GM12873 (cell line): Measurements from ENCODE around the gene CACNA1E.

Experiments
- TF ChIP-seq, protein P1 (sequence below): IDR thresholded peaks from 2 replicates; pipeline ENCODE4 v1.5.1; 2012; ENCODE audit warnings: low read depth, mild to moderate bottlenecking, moderate library complexity, low read length, control low read depth; ENCODE audit not compliant: insufficient read depth; ENCODE audit errors: missing control alignments

The CACNA1E gene

DNA sequence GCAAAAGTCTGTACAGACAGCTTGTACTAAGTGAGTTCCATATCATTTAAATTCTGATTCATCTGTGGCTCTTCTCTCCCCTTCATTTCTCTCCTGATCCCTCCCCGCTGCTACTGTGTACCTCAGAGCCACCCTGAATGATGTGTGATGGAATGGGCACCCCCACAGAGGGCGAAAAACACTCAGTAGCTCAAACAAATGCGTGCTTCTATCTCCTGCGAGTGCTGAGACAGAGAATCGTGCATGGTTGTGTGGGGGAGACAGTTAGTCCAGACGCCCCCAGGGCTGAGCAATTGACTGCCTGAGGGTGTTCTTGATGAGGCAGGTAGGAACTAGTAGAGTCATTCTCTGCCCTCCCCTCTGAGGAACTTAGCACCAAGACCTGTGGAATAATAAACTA is 308.4 kb downstream of the CACNA1E start:
- TF ChIP-seq, protein P1, sequence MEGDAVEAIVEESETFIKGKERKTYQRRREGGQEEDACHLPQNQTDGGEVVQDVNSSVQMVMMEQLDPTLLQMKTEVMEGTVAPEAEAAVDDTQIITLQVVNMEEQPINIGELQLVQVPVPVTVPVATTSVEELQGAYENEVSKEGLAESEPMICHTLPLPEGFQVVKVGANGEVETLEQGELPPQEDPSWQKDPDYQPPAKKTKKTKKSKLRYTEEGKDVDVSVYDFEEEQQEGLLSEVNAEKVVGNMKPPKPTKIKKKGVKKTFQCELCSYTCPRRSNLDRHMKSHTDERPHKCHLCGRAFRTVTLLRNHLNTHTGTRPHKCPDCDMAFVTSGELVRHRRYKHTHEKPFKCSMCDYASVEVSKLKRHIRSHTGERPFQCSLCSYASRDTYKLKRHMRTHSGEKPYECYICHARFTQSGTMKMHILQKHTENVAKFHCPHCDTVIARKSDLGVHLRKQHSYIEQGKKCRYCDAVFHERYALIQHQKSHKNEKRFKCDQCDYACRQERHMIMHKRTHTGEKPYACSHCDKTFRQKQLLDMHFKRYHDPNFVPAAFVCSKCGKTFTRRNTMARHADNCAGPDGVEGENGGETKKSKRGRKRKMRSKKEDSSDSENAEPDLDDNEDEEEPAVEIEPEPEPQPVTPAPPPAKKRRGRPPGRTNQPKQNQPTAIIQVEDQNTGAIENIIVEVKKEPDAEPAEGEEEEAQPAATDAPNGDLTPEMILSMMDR = no peak

DNA sequence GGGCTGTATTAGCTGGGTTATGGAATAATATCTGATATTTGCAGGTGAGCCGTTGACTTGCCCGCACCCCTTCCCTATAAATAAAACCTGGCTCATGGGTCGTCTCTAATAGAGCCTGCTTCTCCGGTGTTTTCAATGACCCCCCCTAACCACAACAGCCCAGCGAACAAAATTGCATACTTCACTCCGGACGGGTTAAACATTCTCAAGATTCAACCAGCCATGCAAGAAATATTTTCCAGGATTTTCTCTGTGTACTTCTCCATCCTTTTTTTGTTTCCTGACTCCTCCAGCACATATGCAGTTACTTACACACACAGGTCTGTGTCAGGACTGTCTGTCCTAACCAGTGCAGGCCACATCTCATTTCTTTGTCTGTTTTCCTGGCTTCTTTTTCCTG is 310.5 kb downstream of the CACNA1E start:
- TF ChIP-seq, protein P1 = no peak

DNA sequence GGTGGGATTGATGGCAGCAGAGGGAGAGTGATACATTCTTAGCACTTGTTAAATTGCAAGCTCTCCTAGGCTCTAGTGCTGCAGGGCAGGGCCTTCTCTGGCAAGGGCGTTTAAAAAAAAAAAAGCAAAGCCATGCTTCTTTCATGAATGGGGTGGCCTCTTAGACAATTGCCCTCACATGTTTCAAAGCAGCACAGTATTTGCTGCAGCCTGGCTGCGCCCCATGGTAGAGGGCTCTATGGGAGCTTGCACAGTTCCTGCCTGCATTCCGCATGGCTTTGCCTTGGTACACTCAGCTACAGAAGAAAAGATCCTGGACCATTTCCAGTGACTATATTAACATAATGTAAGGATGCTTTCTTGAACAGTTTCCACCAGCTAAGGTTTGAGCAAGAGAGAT is 311.0 kb downstream of the CACNA1E start:
- TF ChIP-seq, protein P1 = no peak

DNA sequence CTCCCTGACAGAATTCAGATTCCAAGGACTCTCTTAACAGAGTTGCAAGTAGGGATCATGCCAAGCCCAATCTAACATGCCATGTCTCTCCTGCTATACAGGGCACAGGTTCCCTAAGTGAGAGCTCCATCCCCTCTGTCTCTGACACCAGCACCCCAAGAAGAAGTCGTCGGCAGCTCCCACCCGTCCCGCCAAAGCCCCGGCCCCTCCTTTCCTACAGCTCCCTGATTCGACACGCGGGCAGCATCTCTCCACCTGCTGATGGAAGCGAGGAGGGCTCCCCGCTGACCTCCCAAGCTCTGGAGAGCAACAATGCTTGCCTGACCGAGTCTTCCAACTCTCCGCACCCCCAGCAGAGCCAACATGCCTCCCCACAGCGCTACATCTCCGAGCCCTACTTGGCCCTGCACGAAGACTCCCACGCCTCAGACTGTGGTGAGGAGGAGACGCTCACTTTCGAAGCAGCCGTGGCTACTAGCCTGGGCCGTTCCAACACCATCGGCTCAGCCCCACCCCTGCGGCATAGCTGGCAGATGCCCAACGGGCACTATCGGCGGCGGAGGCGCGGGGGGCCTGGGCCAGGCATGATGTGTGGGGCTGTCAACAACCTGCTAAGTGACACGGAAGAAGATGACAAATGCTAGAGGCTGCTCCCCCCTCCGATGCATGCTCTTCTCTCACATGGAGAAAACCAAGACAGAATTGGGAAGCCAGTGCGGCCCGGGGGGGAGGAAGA is 315.0 kb downstream of the CACNA1E start:
- TF ChIP-seq, protein P1 = no peak

DNA sequence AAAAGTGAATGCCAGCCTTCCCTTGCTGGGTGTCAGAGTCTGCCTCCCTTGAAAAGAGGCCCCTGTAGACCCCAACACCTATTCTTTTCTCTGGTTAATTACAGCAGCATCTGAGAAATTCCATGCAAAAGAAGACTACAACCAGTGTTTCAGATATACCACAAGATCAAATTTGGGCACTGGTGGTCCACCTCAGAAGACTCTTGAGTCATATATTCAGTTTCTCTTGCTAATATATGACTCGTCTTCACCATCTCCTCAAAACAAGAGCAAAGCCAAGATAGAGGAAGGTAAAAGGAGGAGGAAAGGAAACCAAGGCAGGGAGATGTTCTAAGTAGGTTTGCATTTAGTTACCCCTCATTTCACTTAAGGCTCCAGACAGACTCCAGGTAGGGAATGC is 318.3 kb downstream of the CACNA1E start:
- TF ChIP-seq, protein P1 = no peak

DNA sequence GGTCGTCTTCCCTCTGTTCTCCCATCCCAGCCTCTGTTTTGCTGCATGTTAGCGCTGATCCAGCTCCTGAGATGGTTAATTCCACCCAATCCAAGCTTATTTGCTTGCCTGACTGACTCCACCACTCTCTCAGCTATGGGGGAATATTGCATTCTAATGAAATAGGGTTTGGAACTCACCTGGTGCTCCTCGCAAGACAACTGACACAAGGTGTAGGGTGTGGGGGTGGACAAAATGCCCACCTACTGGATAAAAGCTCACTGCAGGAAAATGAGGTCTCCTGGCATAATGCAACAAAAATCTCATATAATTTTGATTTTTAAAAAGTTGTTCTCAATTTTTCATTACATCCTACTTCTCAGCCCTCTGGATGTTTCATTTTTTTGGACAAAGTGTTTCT is 319.1 kb downstream of the CACNA1E start:
- TF ChIP-seq, protein P1 = no peak

DNA sequence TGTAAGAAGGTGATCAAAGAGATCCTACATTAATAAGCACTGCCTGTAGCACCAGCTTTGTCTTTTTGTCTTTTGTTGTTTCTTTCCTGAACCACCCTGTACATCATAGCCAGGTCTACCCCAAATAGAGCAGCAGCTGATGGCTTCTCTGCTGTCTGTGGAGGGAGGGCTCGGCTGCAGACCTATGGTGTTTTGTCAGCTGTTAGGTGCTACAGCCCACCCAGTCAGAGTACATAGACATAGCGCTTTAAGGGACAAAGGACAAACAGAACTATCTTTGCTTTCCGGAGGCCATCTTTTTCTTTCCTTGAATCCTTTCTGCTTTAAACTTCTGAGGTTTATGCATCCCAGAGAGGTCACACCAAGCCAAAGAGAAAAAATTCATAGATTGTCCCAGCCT is 320.1 kb downstream of the CACNA1E start:
- TF ChIP-seq, protein P1 = no peak
